Measurements from ENCODE around the gene CTSE.

Gene CTSE

GRCh38 chr1:206015071-206015470, 8.6 kb downstream of the CTSE start:
- no peak for DNase-seq (ENCODE audit: low spot score)
- TF ChIP-seq CTCF (IDR thresholded peaks at IDR 0.05; ENCODE audit: extremely low read depth, missing control alignments) = no peak

DNA sequence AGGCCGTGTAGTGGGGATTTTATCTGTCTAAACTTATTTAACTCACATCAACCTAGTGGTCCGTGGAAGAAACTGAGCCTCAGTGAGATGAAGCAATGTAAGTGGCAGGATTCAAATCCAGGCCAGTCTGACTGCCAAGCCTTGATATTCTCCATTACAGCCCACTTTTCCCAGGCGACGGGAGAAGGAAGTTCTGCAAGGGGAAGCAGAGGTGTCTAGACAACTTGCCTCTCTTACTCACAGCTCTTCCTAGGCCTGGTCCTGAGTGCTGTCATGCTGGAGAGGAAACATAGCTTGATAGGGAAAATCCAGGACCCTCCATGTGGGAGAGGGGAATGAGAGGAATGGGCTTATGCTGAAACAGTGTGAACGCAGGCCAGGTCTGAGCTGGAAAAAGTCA, 9.1 kb downstream of the CTSE start:
- TF ChIP-seq CTCF (IDR thresholded peaks at IDR 0.05; ENCODE audit: extremely low read depth, missing control alignments) = no peak
- no peak for DNase-seq (ENCODE audit: low spot score)

GRCh38 chr1:206013026-206013795, 10.5 kb downstream of the CTSE start:
- no peak for DNase-seq (ENCODE audit: low spot score)
- TF ChIP-seq CTCF (IDR thresholded peaks at IDR 0.05; ENCODE audit: extremely low read depth, missing control alignments) = no peak

- DNase-seq (ENCODE audit: low spot score) = peak; percentile 50
Measured at GRCh38 chr1:206012086-206012859, 11.4 kb downstream of the CTSE start.

GRCh38 chr1:206011057-206011456, 12.6 kb downstream of the CTSE start:
- DNase-seq (ENCODE audit: low spot score) = no peak
- TF ChIP-seq CTCF (IDR thresholded peaks at IDR 0.05; ENCODE audit: extremely low read depth, missing control alignments) = no peak

More at GRCh38 chr1:206012086-206012859, 11.4 kb downstream of the CTSE start:
- TF ChIP-seq CTCF (IDR thresholded peaks at IDR 0.05; ENCODE audit: extremely low read depth, missing control alignments) = no peak

DNA sequence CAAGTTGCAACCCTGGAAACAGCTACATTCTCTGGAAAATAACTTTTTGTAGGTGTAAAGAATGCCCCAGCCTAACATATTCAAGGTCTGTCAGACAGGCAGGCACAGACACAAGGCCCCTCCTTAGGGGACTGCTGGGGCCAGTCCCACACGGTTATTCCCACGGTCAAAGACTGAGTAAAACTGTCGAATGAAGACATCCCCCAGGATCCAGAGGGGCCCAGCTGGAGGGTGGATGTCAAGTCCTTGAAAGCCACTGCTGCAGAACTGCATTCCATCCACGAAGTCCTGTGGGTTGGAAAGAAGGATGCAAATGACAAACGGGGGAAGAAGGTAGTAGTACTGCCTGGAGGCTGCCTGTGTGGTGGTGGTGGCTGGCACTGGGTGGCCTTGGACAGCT, 13.6 kb downstream of the CTSE start:
- TF ChIP-seq CTCF (IDR thresholded peaks at IDR 0.05; ENCODE audit: extremely low read depth, missing control alignments) = no peak
- DNase-seq (ENCODE audit: low spot score) = no peak

GRCh38 chr1:206006946-206007345, 16.7 kb downstream of the CTSE start:
- no peak for DNase-seq (ENCODE audit: low spot score)
- TF ChIP-seq CTCF (IDR thresholded peaks at IDR 0.05; ENCODE audit: extremely low read depth, missing control alignments) = no peak
